GM12878 (cell line): ENCODE results near the gene RAD51B. TPM values are rescaled to one million over a fixed set of nuclear protein-coding genes. Genes with fewer than 3 reads are reported as not detected.

Experiments used
- ATAC-seq: fragments of 200-7000 bp; cut with Tn5 transposase; 3 replicates; pipeline ENCODE4 v1.9.1; 2020; ENCODE audit warnings: mild to moderate bottlenecking, moderate library complexity
- BruUV-seq: library from RNA; stranded (reverse); fragments of 400-500 nt; replicated peaks from 2 replicates; lab custom pipeline; 2021; lab: Mats Ljungman, UMichigan
- CTCF ChIA-PET: fragments of 300-600 bp; sonication (Branson Sonifier 250); formaldehyde crosslinking; extraction: SDS; loops from one replicate; lab custom pipeline; 2021; ENCODE audit warnings: inconsistent platforms; lab: Yijun Ruan, JAX
- POLR2A ChIA-PET: fragments of 350-600 bp; formaldehyde crosslinking; extraction: SDS; loops from one replicate; lab custom pipeline; 2021; ENCODE audit warnings: inconsistent platforms; lab: Charles Lee
- RAD21 ChIA-PET: fragments of 300-600 bp; sonication (Branson Sonifier 250); formaldehyde crosslinking; loops from one replicate; lab custom pipeline; 2023; ENCODE audit warnings: antibody characterized with exemption; ENCODE audit not compliant: unreplicated experiment; lab: Charles Lee
- SMC1A ChIA-PET: fragments of 300-600 bp; sonication (Branson Sonifier 250); formaldehyde crosslinking; loops from one replicate; lab custom pipeline; 2023; ENCODE audit not compliant: unreplicated experiment, uncharacterized antibody; lab: Charles Lee
- DNase-seq: peaks from one replicate; pipeline ENCODE4 v3.0.0-alpha.2; 2011; ENCODE audit warnings: low read depth, low spot score
- FAIRE-seq: peaks from 3 replicates; lab custom pipeline; 2011; peaks lifted over from hg19 to GRCh38; lab: Jason Lieb, UNC
- H2AFZ ChIP-seq: 2 replicates; pipeline ENCODE4 v1.6.0; 2011; ENCODE audit warnings: low read depth, low read length, control low read depth; ENCODE audit not compliant: control insufficient read depth
- H3K27ac ChIP-seq: 2 replicates; pipeline ENCODE4 v1.5.1; 2011; ENCODE audit warnings: control low read depth; ENCODE audit not compliant: control insufficient read depth, insufficient read depth
- H3K27me3 ChIP-seq, 2 experiments: replicated peaks in 1 of 2; 2 replicates each; pipeline versions ENCODE4 v1.6.0 to v1.6.1; 2011; ENCODE audit warnings: low read length in 1 of 2; ENCODE audit not compliant: control insufficient read depth in 2 of 2, insufficient read depth in 2 of 2
- H3K36me3 ChIP-seq, 2 experiments: 2 replicates each; pipeline ENCODE4 v1.5.1; 2011; ENCODE audit warnings: low read length in 1 of 2; ENCODE audit not compliant: control insufficient read depth in 2 of 2, insufficient read depth in 2 of 2
- H3K4me1 ChIP-seq: 2 replicates; pipeline ENCODE4 v1.6.1; 2011; ENCODE audit warnings: mild to moderate bottlenecking, low read length, moderate library complexity, mixed read lengths; ENCODE audit not compliant: control insufficient read depth, insufficient read depth
- H3K4me2 ChIP-seq: 2 replicates; pipeline ENCODE4 v1.6.0; 2011; ENCODE audit warnings: control low read depth; ENCODE audit not compliant: control insufficient read depth, insufficient read depth
- H3K4me3 ChIP-seq: fragments of 200-600 bp; sonication (generic); 2 replicates; pipeline ENCODE4 v1.5.1; 2016
- H3K79me2 ChIP-seq: 2 replicates; pipeline ENCODE4 v1.6.0; 2011; ENCODE audit warnings: low read length; ENCODE audit not compliant: control insufficient read depth, insufficient read depth
- H3K9ac ChIP-seq: 2 replicates; pipeline ENCODE4 v1.8.0; 2011; ENCODE audit warnings: low read length, control low read depth, mixed read lengths; ENCODE audit not compliant: control insufficient read depth, insufficient read depth
- H3K9me3 ChIP-seq: replicated peaks from 3 replicates; pipeline ENCODE4 v1.5.1; 2011; ENCODE audit warnings: mild to moderate bottlenecking, low read length; ENCODE audit not compliant: control insufficient read depth, insufficient read depth
- H4K20me1 ChIP-seq: 2 replicates; pipeline ENCODE4 v1.6.0; 2011; ENCODE audit not compliant: control insufficient read depth, insufficient read depth
- ESRRA ChIP-seq: IDR thresholded peaks from 2 replicates; pipeline ENCODE4 v1.6.1; 2012; ENCODE audit warnings: mild to moderate bottlenecking, low read length, improper control_type of control experiment
- IRF3 ChIP-seq: fragments of 450-650 bp; IDR thresholded peaks from 2 replicates; pipeline ENCODE4 v1.6.1; 2014; ENCODE audit warnings: mild to moderate bottlenecking
- MXI1 ChIP-seq: fragments of 150-350 bp; IDR thresholded peaks from 2 replicates; pipeline ENCODE4 v1.6.1; 2011; ENCODE audit warnings: low read depth, mild to moderate bottlenecking, inconsistent platforms, low read length, improper control_type of control experiment
- POU2F2 ChIP-seq: IDR thresholded peaks from 3 replicates; pipeline ENCODE4 v1.6.1; 2011; ENCODE audit warnings: low read depth, mild to moderate bottlenecking, low read length, borderline replicate concordance
- RBBP5 ChIP-seq: fragments of 200-600 bp; sonication (generic); conservative IDR thresholded peaks from 2 replicates; pipeline ENCODE4 v1.6.1; 2016
- SREBF1 ChIP-seq: IDR thresholded peaks from 2 replicates; pipeline ENCODE4 v1.6.1; 2012; ENCODE audit warnings: mild to moderate bottlenecking, low read length
- TCF12 ChIP-seq: IDR thresholded peaks from 2 replicates; pipeline ENCODE4 v1.6.1; 2011; ENCODE audit warnings: low read depth, mild to moderate bottlenecking, low read length
- ZZZ3 ChIP-seq: IDR thresholded peaks from 2 replicates; pipeline ENCODE4 v1.6.1; 2011; ENCODE audit warnings: low read depth; ENCODE audit not compliant: control insufficient read depth, insufficient read length
- WGBS: methylation state at CpG from one replicate; pipeline ENCODE4 v1.1.6; 2016; ENCODE audit warnings: low lambda C conversion rate; ENCODE audit not compliant: insufficient replicate concordance, insufficient coverage; ENCODE audit errors: missing lambda C conversion rate; 5-methylcytosine and 5-hydroxymethylcytosine counted together
- in situ Hi-C: fragments of 300-500 bp; cut with MboI; formaldehyde crosslinking; loops from 9 replicates; pipeline ENCODE4 v1.14.3; 2018; ENCODE audit warnings: mixed read lengths
- intact Hi-C: fragments of 100-400 bp; cut with micrococcal nuclease; formaldehyde crosslinking; loops from one replicate; pipeline ENCODE4 v1.14.2; 2022; ENCODE audit not compliant: unreplicated experiment
- polyA plus RNA-seq, 11 experiments: library from polyadenylated mRNA; depleted of rRNA in 4 of 11; unstranded in 6 of 11; stranded (reverse) in 5 of 11; fragments of >200 nt; fragmentation: Nextera tagmentation in 4 of 11; fragmentation: Illumina TruSeq in 1 of 11; extraction: Ambion mirVana in 4 of 11; extraction: Trizol in 1 of 11; gene quantifications; 1 replicate in 1 of 11; 2 replicates in 10 of 11; pipeline versions ENCODE4 v1.2.1 to v1.2.3, GENCODE V29; 2011 to 2016; ENCODE audit warnings: inconsistent platforms in 2 of 11, missing spikeins in 2 of 11, low read depth in 1 of 11
- total RNA-seq, 4 experiments: library from RNA; depleted of rRNA in 3 of 4; stranded (reverse); fragments of >200 nt in 3 of 4; fragmentation: Illumina TruSeq in 1 of 4; extraction: Trizol in 1 of 4; gene quantifications; 2 replicates each; pipeline versions ENCODE4 v1.2.1 to v1.2.3, GENCODE V29; 2013 to 2021

The RAD51B gene
- total and polyA plus RNA-seq, 10 of the 15 experiments (the other 5 are each of a cell fraction or from before 2014, with no cell fraction given): 9.8 to 26.8 (median 21.3) TPM

GRCh38 chr14:68538639-68539038, 719.1 kb downstream of the RAD51B start:
- H3K27me3 ChIP-seq: no peaks in the 10 kb centered on the region
- H3K4me3 ChIP-seq: no peak overlapping the region
- WGBS: 68% methylated on average over 2 of the region's 2 CpGs
- H2AFZ ChIP-seq: no peak overlapping the region
- H3K9ac ChIP-seq: no peak overlapping the region
- no peaks in the 10 kb centered on the region for H3K36me3 ChIP-seq
- ChIA-PET CTCF (interaction anchor here (0.6 to 1.3 kb wide), 2 partner anchors 10 to 1991 kb away, joined by 3 read pairs; no protein-coding TSS in a partner anchor), SMC1A (interaction anchor here (1.2 to 1.6 kb wide), 4 partner anchors 9 to 16 kb away, joined by 3 to 5 read pairs (median 4); no protein-coding TSS in a partner anchor), POLR2A (interaction anchor here (0.7 to 1.6 kb wide), 5 partner anchors 19 to 147 kb away, joined by 3 to 6 read pairs (median 3); no protein-coding TSS in a partner anchor), RAD21 (interaction anchor here (1.1 to 1.4 kb wide), 2 partner anchors 24 to 32 kb away, joined by 3 to 5 read pairs; no protein-coding TSS in a partner anchor)
- no peak overlapping the region for H3K27ac ChIP-seq
- intact Hi-C loops (no loop called here), in situ Hi-C loops (no loop called here)
- ATAC-seq (no peak), FAIRE-seq (no peak), DNase-seq (no peak)
- H3K9me3 ChIP-seq: no peaks in the 10 kb centered on the region
- TF ChIP-seq IRF3: no peak
- TF ChIP-seq TCF12: no peak
- no peak for TF ChIP-seq SREBF1
- TF ChIP-seq RBBP5: no peak
- no peak for TF ChIP-seq MXI1
- no peak for TF ChIP-seq POU2F2
- TF ChIP-seq ESRRA: no peak
- no peak for TF ChIP-seq ZZZ3
- no peak overlapping the region for H3K4me2 ChIP-seq
- no peaks in the 10 kb centered on the region for H3K79me2 ChIP-seq
- no peaks in the 10 kb centered on the region for H4K20me1 ChIP-seq
- no peaks in the 10 kb centered on the region for H3K4me1 ChIP-seq
- no TSS peak for BruUV-seq
